Effector CD8-positive, alpha-beta T cell (primary cell): ENCODE results near the gene ADAMTSL5.

Source experiments
- DNase-seq: peaks from one replicate; lab custom pipeline; 2025; lab: John Stamatoyannopoulos, UW

Gene ADAMTSL5

GRCh38 chr19:1466461-1467214 is 46.2 kb downstream of the ADAMTSL5 start:
- no peak for DNase-seq

GRCh38 chr19:1466018-1466460 is 46.8 kb downstream of the ADAMTSL5 start:
- DNase-seq, result no peak

GRCh38 chr19:1465191-1466016 is 47.4 kb downstream of the ADAMTSL5 start:
- DNase-seq, result no peak

GRCh38 chr19:1461862-1462261 is 51.0 kb downstream of the ADAMTSL5 start:
- DNase-seq, result no peak

- DNase-seq, result no peak
Measured at GRCh38 chr19:1460033-1460995, 52.5 kb downstream of the ADAMTSL5 start.

- DNase-seq, result no peak
Measured at GRCh38 chr19:1459479-1459878, 53.3 kb downstream of the ADAMTSL5 start.

- no peak for DNase-seq
Measured at GRCh38 chr19:1457892-1458291, 54.9 kb downstream of the ADAMTSL5 start.

- no peak for DNase-seq
Measured at GRCh38 chr19:1457031-1457739, 55.6 kb downstream of the ADAMTSL5 start.

- DNase-seq, result no peak
Measured at GRCh38 chr19:1456121-1456900, 56.5 kb downstream of the ADAMTSL5 start.

- peak; percentile 58 for DNase-seq
Measured at GRCh38 chr19:1455336-1456120, 57.3 kb downstream of the ADAMTSL5 start.
